Measurements from ENCODE around the gene PEX5L. TPM values are rescaled to one million over a fixed set of nuclear protein-coding genes. Genes with fewer than 3 reads are reported as not detected.

Gene PEX5L
- polyA plus RNA-seq, 1 experiment, result 0.14 TPM

DNA sequence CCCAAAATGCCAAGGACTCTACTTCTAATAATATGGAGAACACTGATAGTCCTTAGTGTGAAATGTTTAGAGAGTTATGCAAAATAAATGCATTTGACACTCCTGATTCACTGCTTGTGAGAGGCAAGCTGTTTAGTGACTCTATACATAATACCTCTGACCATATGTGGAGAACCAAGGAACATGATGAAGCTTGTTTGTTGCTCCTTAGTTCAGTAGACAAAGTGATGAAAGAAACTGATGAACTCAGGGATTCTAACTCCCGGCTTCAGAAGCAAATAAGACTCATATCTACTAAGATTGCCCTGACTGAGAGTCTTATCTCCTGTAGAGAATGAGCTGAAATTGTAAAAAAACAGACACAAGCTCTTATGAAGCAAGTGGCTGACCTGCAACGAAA, 41.3 kb downstream of the PEX5L start:
- ChIA-PET CTCF (no interaction called here), POLR2A (no interaction called here)

DNA sequence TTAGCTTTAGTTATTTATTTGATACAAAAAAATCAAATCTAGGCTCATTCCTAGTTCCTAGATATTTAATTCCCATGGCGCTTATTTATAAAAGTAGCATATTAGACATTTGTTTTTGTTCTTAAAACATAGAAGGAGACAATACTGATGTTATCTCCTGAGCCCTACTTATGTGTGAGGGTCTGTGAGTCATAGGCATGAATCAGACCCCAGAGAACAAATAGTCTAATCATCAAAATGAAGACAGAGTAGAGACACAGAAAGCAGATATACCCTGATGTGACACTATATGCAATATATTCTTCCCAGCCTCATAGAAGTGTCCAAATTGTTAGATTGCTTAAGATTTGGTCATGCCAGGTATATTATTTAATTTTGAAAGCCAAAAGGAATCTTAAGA, 44.9 kb downstream of the PEX5L start:
- ChIA-PET POLR2A (no interaction called here), CTCF (no interaction called here)
- no peak overlapping the region for H3K4me3 ChIP-seq (ENCODE audit: low read depth, low read length)
- H3K27me3 ChIP-seq (ENCODE audit: control insufficient read depth, insufficient read depth, low read length), result no peaks in the 10 kb centered on the region
- H3K9me3 ChIP-seq (ENCODE audit: control insufficient read depth, insufficient read depth, low read length), result no peaks in the 10 kb centered on the region
- no peak overlapping the region for H3K27ac ChIP-seq (ENCODE audit: low read depth, low read length)
- TF ChIP-seq, protein P1, sequence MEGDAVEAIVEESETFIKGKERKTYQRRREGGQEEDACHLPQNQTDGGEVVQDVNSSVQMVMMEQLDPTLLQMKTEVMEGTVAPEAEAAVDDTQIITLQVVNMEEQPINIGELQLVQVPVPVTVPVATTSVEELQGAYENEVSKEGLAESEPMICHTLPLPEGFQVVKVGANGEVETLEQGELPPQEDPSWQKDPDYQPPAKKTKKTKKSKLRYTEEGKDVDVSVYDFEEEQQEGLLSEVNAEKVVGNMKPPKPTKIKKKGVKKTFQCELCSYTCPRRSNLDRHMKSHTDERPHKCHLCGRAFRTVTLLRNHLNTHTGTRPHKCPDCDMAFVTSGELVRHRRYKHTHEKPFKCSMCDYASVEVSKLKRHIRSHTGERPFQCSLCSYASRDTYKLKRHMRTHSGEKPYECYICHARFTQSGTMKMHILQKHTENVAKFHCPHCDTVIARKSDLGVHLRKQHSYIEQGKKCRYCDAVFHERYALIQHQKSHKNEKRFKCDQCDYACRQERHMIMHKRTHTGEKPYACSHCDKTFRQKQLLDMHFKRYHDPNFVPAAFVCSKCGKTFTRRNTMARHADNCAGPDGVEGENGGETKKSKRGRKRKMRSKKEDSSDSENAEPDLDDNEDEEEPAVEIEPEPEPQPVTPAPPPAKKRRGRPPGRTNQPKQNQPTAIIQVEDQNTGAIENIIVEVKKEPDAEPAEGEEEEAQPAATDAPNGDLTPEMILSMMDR (IDR thresholded peaks at IDR 0.05; ENCODE audit: low read depth, low read length), result no peak
- no peak for DNase-seq (ENCODE audit: low read depth, low spot score)

More for the DNA sequence above, 41.3 kb downstream of the PEX5L start:
- H3K9me3 ChIP-seq (ENCODE audit: control insufficient read depth, insufficient read depth, low read length), result no peaks in the 10 kb centered on the region
- H3K4me3 ChIP-seq (ENCODE audit: low read depth, low read length), result no peak overlapping the region
- DNase-seq (ENCODE audit: low read depth, low spot score), result no peak
- H3K27ac ChIP-seq (ENCODE audit: low read depth, low read length), result no peak overlapping the region
- TF ChIP-seq, protein P1 (IDR thresholded peaks at IDR 0.05; ENCODE audit: low read depth, low read length), result no peak
- no peaks in the 10 kb centered on the region for H3K27me3 ChIP-seq (ENCODE audit: control insufficient read depth, insufficient read depth, low read length)

DNA sequence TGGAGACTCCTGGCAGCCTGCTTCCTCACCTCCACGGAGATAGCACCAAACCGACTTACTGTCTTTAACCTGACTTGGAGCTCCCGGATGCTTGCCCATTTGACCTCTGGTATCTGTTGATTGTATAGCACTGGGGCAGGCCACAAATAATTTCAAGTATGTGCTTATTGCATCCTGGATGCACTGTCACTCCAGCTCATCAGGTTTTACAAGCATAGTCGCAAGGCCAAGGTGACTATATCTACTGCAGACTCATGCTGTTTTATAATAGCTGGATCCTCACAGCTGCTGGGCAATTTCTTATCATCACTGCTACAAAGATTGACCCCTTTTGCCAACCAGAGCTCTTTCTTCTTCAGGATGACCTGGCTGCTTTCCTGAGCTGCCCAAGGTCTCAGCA, 45.6 kb downstream of the PEX5L start:
- no peaks in the 10 kb centered on the region for H3K27me3 ChIP-seq (ENCODE audit: control insufficient read depth, insufficient read depth, low read length)
- TF ChIP-seq, protein P1 (IDR thresholded peaks at IDR 0.05; ENCODE audit: low read depth, low read length), result no peak
- ChIA-PET POLR2A (no interaction called here), CTCF (interaction anchor here (0.8 kb wide), 1 partner anchor 604 kb away, joined by 3 read pairs; no protein-coding TSS in a partner anchor)
- H3K27ac ChIP-seq (ENCODE audit: low read depth, low read length), result no peak overlapping the region
- H3K9me3 ChIP-seq (ENCODE audit: control insufficient read depth, insufficient read depth, low read length), result no peaks in the 10 kb centered on the region
- no peak for DNase-seq (ENCODE audit: low read depth, low spot score)
- no peak overlapping the region for H3K4me3 ChIP-seq (ENCODE audit: low read depth, low read length)

DNA sequence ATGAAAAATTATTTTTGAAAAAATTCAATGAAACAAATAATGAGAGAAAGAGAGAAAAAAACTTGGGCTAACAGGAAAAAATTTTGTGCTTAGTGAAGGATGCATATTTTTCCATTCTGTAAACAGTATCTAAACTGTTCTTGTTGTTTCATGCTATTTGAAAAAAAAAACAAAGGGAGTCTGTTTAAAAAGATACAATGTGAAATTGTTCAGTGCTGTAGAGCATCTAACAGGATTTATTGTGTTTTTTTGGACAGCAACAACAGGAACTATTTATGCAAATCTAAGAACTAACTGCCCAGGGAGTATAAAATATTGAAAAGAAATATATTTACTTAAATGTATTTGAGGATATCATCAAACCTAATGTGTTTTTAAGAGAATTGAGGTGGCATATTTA, 55.1 kb downstream of the PEX5L start:
- ChIA-PET CTCF (no interaction called here), POLR2A (no interaction called here)
- Histone ChIP-seq H3K27ac (ENCODE audit: low read depth, low read length) (no peak overlapping the region), H3K4me3 (ENCODE audit: low read depth, low read length) (no peak overlapping the region), H3K9me3 (ENCODE audit: control insufficient read depth, insufficient read depth, low read length) (no peaks in the 10 kb centered on the region), H3K27me3 (ENCODE audit: control insufficient read depth, insufficient read depth, low read length) (no peaks in the 10 kb centered on the region)
- TF ChIP-seq, protein P1 (IDR thresholded peaks at IDR 0.05; ENCODE audit: low read depth, low read length), result no peak
- DNase-seq (ENCODE audit: low read depth, low spot score), result no peak

DNA sequence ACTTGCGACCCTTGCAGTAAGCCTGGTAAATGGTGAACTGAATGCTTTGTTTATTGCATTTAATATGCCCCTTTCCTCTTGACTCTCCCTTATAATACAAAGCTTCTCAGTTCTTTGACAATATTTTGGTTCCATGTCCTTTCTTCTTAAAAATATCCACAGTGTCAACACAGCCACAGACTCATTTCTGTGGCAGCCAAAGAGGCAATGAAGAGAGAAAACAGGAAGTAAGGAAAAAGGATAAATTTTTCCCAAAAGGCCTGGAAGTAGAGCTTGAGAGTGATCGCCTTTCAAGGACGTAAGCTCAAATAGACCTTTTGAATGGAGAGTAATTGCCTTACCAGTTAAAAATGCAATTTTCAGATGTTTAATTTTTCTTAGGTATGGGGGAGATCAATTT, 59.4 kb downstream of the PEX5L start:
- Histone ChIP-seq H3K4me3 (ENCODE audit: low read depth, low read length) (no peak overlapping the region), H3K27me3 (ENCODE audit: control insufficient read depth, insufficient read depth, low read length) (no peaks in the 10 kb centered on the region), H3K27ac (ENCODE audit: low read depth, low read length) (no peak overlapping the region), H3K9me3 (ENCODE audit: control insufficient read depth, insufficient read depth, low read length) (no peaks in the 10 kb centered on the region)
- no peak for DNase-seq (ENCODE audit: low read depth, low spot score)
- TF ChIP-seq, protein P1 (IDR thresholded peaks at IDR 0.05; ENCODE audit: low read depth, low read length), result no peak
- CTCF ChIA-PET, result no interaction called here
- POLR2A ChIA-PET, result no interaction called here
